Retinal pigment epithelial cell (primary cell): Measurements from ENCODE around the gene TTLL10.

ENCODE experiments used
- DNase-seq: peaks from one replicate; pipeline ENCODE4 v3.0.0-alpha.2; 2010; ENCODE audit warnings: low read depth
- H3K4me3 ChIP-seq: 2 replicates; pipeline ENCODE4 v1.5.1; 2011; ENCODE audit warnings: mild to moderate bottlenecking, low read length, control low read depth, moderate library complexity
- TF ChIP-seq, protein P1 (sequence below): conservative IDR thresholded peaks from 2 replicates; pipeline ENCODE4 v1.5.1; 2011; ENCODE audit warnings: low read depth, low read length, control low read depth, inconsistent platforms

The TTLL10 gene

DNA sequence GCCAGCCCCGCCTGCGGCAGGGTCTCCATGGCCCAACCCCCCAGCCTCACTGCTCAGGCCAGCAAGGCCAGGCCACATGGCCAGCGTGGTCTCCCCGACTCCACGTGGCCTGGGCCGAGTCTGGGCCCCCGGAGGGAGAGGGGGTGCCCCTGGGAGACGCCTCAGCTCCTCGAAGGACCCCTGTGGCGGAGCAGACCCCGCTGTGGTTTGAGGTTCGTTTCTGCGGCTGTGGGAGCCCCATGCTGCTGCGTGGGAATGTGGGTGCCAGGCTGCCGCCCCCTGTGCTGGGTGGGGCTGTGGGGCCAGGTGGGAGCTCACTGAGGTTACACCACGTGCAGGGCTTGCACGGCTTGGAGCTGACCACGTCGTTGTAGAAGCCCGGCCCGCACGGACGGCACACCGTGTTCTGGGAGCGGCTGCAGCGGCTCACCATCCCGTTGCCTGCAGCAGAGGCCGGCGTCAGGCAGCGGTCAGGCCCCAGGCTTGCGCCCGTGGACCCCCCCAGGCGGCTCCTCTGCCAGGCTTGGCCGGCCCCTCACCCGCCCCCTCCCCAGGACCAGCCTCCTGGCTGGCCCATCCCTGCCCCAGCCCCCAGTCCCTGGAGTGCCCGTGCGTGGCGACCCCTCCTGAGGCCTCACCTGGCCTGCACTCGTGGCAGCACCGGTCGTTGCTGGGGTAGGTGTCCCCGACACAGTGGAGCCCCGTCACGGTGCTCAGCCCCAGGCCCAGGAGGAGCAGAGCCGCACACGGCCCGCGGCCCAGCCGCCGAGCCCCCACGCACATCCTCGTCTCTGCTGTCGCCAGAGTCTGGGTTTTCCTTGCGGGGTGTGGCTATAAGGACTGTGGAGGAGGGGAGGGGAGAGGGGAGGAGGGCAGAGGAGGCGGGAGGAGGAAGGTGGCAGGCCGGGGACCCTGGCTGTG is 39.9 kb downstream of the TTLL10 start, which contains the start of gene TNFRSF4:
TNFRSF4 (minus strand) TSS at position 809 of the 921 bp plus-strand sequence; CDS start at position 783, 26 bp downstream.
- TF ChIP-seq, protein P1, sequence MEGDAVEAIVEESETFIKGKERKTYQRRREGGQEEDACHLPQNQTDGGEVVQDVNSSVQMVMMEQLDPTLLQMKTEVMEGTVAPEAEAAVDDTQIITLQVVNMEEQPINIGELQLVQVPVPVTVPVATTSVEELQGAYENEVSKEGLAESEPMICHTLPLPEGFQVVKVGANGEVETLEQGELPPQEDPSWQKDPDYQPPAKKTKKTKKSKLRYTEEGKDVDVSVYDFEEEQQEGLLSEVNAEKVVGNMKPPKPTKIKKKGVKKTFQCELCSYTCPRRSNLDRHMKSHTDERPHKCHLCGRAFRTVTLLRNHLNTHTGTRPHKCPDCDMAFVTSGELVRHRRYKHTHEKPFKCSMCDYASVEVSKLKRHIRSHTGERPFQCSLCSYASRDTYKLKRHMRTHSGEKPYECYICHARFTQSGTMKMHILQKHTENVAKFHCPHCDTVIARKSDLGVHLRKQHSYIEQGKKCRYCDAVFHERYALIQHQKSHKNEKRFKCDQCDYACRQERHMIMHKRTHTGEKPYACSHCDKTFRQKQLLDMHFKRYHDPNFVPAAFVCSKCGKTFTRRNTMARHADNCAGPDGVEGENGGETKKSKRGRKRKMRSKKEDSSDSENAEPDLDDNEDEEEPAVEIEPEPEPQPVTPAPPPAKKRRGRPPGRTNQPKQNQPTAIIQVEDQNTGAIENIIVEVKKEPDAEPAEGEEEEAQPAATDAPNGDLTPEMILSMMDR: no peak
- no peak for DNase-seq
- H3K4me3 ChIP-seq: no peak within 1 kb of the TSS

DNA sequence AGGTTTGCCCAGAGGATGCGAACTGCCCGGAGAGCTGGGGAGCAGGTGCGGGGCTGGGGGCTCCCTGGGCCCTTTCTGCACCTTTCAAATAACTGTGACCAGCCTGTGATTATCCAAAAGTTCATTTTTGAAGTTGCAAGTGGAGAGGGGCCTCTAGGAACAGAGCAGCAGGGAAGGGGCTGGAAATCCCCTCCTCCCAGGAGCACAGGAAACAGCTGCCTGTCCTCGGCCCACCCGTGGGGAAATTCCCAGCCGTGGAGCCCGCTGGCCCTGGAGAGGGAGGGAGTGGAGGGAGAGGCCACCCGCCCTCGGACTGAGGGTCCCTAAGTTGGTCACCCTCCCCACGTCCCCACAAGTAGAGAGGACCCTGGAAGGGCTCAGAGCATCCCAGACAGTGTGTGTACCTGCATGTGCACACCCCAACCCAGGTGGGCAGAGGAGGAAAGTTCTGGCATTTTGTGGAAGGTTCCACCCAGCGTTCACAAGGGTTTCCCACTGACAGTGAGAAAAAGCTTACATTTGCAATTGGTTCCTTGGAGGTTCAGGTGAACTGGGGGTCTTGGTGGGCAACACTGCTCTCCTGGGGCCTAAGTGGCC is 41.5 kb downstream of the TTLL10 start:
- no peak overlapping the region for H3K4me3 ChIP-seq
- DNase-seq: no peak
- TF ChIP-seq, protein P1: no peak

DNA sequence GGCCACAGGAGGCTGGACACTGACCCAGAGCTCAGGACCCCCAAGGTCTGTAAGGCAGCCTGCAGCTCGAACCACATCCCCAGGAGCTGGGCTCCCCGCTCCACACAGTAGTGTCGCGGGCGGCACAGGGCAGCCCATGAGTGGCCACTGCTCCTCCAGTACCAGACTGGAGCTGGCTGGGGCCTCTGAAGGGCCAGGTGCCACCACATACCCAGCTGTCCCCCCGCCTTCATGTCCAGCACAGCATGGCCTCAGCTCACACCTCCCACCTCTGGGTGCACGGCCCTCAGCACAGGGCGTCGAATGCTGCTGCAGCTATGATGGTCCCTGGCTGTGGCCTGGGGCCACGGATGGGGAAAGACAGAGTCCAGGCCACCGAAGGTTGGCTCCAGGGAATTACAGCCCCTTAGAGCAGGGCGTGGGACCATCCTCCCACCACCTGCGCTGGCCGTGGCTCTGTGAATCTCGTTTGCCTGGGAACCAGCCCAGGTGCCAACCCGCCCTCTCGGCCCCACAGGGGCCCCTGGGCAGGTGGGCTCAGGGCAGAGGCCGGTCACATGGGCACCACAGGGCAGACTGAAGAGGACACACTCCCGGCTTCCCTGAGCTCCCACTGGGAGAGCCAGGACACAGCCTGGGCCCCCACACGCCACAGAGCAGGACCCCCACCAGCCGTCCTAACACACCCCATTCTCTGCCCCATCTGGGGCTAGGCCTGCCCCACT is 42.4 kb downstream of the TTLL10 start:
- no peak overlapping the region for H3K4me3 ChIP-seq

DNA sequence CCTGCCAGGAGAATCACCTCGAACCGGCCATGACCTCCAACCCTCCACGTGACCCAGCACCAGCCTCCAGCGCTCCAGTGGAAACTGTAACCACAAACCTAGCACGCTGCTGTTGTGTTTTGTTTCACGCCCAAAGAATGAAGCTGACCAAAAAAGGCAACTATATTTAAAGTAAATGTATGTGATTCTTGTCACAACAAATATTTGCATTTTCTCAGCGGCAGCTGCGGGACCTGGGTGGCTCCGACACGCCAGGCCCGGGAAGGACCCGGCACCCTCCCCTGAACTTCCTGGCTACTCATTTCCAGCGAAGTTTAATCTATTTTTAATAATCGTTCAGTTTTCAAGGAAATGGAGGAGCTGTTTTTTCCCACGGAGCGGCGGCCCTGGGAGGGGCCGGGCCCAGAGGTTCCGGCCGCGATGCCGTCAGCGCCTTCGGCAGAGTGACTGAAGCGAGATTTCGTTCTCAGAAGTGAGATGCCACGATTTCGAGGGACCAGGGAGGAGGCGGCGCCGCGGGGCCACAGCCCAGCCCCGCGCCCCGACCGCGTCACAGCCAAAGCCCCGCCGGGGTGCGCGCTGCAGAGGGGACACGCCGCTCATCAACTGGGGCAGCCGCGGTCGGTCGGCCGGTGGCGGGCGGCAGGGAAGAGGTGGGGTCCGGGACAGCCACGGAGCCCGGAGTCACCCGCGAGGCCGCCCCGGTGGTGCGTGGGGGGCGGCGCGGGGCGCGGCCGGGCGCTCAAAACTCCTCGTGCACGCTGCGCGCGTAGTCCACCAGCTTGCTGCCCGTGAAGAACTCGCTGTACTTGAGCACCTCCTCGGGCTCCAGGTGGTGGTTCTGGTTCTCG is 43.3 kb downstream of the TTLL10 start:
- TF ChIP-seq, protein P1: no peak
- no peak overlapping the region for H3K4me3 ChIP-seq
- no peak for DNase-seq

More for the DNA sequence above, 42.4 kb downstream of the TTLL10 start:
- DNase-seq: no peak
- TF ChIP-seq, protein P1: no peak

DNA sequence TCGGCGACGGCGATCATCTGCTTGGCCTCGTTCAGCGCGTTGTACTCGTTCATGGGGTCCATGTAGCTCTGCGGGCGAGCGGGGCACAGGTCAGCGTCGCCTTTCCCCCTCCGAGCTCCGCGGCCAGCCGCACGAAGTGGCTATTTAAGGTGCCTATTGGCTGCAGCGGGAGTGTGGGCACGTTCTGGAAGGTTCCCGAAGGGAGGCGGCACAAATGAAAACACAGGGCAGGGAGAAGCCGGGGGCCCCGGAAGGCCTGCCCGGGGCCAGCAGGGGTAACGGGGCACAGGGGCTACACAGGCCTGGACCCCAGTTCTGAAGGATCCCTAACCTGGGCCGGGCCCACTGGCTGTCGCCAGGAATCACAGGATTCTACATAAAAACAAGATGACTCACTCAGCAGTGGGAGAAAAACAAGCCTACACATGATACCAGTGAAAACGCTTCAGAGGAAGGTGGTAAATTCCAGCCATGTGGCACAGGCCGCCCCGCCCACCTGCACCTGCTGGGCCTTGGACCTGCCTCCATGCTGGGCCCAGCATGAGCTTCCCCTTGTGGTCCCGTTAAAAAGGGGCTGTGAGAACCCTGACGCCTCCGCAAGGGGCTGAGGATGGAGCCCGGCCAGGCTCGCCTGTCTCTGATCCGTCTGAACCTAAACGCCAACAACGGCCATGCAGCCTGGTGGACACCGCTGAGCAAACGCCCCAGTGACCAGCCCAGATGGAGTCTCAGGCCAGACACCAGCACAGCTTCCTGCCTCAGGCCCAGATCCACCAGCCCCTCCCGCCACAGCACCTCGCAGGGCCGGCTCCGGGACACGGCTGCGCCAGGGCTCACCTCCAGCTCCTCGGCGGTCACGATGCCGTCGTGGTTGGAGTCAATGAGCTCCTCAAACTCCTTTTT is 44.2 kb downstream of the TTLL10 start:
- H3K4me3 ChIP-seq: no peak overlapping the region
- peak; percentile 22 for DNase-seq
- TF ChIP-seq, protein P1: no peak
